HG03025 (cell line): ENCODE measurements around the gene BANF1.
"Not testable (repeated sequence)": the region's sequence is repeated elsewhere in the genome, so short reads cannot be mapped to it uniquely, and the experiment has no call there.

Experiments
- ATAC-seq: cut with Tn5 transposase; IDR thresholded peaks from one replicate; pipeline ENCODE4 v1.9.1; 2021; ENCODE audit warnings: mild to moderate bottlenecking, moderate library complexity; ENCODE audit not compliant: unreplicated experiment, low FRiP score

Gene BANF1

GRCh38 chr11:66008468-66009101 is 6.3 kb downstream of the BANF1 start:
- ATAC-seq, result no peak

GRCh38 chr11:66010036-66010435 is 7.7 kb downstream of the BANF1 start:
- ATAC-seq, result not testable (repeated sequence)

GRCh38 chr11:66011239-66011784 is 9.0 kb downstream of the BANF1 start:
- no peak for ATAC-seq

- no peak for ATAC-seq
Observed at GRCh38 chr11:66011785-66012303, 9.5 kb downstream of the BANF1 start, which contains the start of gene CST6. CST6 (plus strand) TSS chr11:66012008; CDS start chr11:66012045, 37 bp downstream.

- ATAC-seq, result no peak
Observed at GRCh38 chr11:66012371-66012945, 10.2 kb downstream of the BANF1 start.

GRCh38 chr11:66012946-66013761 is 10.9 kb downstream of the BANF1 start:
- ATAC-seq, result no peak

- no peak for ATAC-seq
Observed at GRCh38 chr11:66013762-66014100, 11.4 kb downstream of the BANF1 start.

GRCh38 chr11:66014804-66015453 is 12.6 kb downstream of the BANF1 start:
- ATAC-seq, result no peak

- no peak for ATAC-seq
Observed at GRCh38 chr11:66015454-66015881, 13.2 kb downstream of the BANF1 start.

GRCh38 chr11:66015936-66016792 is 13.9 kb downstream of the BANF1 start:
- no peak for ATAC-seq

- ATAC-seq, result no peak
Observed at GRCh38 chr11:66016793-66017177, 14.5 kb downstream of the BANF1 start.

GRCh38 chr11:66017321-66017720 is 15.0 kb downstream of the BANF1 start:
- no peak for ATAC-seq

GRCh38 chr11:66020212-66020611 is 17.9 kb downstream of the BANF1 start:
- no peak for ATAC-seq

GRCh38 chr11:66020618-66021357 is 18.5 kb downstream of the BANF1 start:
- ATAC-seq, result no peak

GRCh38 chr11:66022401-66023185 is 20.3 kb downstream of the BANF1 start:
- no peak for ATAC-seq

GRCh38 chr11:66023186-66023440 is 20.8 kb downstream of the BANF1 start:
- not testable (repeated sequence) for ATAC-seq

GRCh38 chr11:66026017-66026529 is 23.8 kb downstream of the BANF1 start, which contains the start of gene CATSPER1:
CATSPER1 (minus strand) TSS chr11:66026479; CDS start chr11:66026379, 100 bp downstream.
- no peak for ATAC-seq
